HG02943 (cell line): ENCODE results near the gene PCBP4.

ENCODE experiments used
- ATAC-seq: cut with Tn5 transposase; IDR thresholded peaks from one replicate; pipeline ENCODE4 v1.9.1; 2021; ENCODE audit warnings: mild to moderate bottlenecking, low read depth, moderate library complexity; ENCODE audit not compliant: unreplicated experiment

Gene PCBP4

DNA sequence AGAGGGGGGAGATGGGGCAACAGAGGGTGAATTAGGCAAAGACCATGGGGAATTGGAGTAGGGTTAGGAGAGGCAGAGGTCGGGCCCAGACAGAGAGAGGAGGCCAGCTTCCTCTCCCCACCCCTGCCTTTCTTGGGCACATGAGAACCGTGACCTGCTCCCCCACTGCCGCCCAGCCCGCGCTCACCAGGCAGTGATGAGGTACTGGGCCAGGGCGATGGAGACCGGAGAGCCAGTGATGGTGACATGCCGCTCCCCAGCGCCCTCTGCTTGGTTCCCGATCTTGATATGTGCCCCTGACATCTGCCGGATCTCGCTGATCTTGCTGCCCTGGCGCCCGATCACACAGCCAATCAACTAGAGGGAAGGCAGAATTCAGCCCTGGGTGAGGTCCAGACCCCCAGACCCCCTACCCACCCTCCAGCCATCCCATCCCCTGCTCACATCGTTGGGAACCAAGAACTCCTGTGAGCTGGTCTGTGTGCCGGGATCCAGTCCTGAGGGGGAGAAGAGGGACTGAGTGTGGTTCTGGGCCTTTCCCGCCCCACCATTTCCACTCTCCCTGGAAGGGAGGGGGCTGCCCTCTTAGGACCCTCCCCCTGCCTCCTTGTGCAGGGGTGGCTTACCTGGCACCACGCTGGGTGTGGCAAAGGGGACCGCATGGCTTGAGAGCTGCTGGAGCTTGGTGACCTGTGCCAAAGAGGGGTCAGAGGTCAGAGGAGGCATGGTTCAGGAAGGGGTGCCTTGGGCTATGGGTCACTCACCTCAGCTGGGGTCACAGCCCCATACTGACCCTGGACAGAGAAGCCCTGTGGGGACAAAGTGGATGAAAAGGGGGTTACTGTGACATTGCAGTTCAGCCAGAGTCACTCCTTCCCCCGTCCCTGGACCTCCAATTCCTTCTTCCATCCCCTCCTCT, 8.4 kb downstream of the PCBP4 start:
- no peak for ATAC-seq

- no peak for ATAC-seq
Observed at GRCh38 chr3:51957520-51958205, 9.6 kb downstream of the PCBP4 start.

DNA sequence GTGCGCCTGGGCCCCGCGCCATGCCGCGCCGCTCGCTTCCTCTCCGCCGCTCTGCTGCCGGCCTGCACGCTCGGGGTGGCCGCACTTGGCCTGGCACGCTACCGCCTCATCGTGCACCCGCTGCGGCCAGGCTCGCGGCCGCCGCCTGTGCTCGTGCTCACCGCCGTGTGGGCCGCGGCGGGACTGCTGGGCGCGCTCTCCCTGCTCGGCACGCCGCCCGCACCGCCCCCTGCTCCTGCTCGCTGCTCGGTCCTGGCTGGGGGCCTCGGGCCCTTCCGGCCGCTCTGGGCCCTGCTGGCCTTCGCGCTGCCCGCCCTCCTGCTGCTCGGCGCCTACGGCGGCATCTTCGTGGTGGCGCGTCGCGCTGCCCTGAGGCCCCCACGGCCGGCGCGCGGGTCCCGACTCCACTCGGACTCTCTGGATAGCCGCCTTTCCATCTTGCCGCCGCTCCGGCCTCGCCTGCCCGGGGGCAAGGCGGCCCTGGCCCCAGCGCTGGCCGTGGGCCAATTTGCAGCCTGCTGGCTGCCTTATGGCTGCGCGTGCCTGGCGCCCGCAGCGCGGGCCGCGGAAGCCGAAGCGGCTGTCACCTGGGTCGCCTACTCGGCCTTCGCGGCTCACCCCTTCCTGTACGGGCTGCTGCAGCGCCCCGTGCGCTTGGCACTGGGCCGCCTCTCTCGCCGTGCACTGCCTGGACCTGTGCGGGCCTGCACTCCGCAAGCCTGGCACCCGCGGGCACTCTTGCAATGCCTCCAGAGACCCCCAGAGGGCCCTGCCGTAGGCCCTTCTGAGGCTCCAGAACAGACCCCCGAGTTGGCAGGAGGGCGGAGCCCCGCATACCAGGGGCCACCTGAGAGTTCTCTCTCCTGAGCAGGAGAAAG, 11.1 kb downstream of the PCBP4 start:
- ATAC-seq = no peak

GRCh38 chr3:51955175-51955892, 11.9 kb downstream of the PCBP4 start, which contains the start of gene GPR62:
Gene GPR62 (plus strand): TSS chr3:51955381. CDS start chr3:51955653, 272 bp downstream.
- ATAC-seq = no peak

- ATAC-seq = no peak
Observed at GRCh38 chr3:51954713-51955112, 12.5 kb downstream of the PCBP4 start.

DNA sequence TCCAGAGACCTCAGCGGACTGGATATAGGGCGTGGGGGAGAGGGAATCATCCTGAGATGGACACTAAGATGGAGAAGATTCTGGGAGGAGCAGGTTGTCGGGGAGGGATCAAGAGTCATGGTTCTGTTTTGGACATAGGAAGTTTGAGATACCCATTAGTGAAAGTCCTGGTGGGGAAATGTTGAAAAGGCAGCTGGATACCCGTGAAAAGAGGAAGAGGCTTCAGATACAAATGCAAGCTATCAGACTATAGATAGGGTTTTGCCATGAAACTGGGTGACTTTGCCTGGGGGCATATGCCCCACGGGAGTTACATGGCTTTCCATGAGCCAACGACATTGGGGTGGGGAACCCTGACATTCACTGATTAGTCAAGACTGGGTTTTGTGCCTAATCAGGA, 13.1 kb downstream of the PCBP4 start:
- no peak for ATAC-seq

- no peak for ATAC-seq
Observed at GRCh38 chr3:51953445-51953844, 13.8 kb downstream of the PCBP4 start.

GRCh38 chr3:51950899-51951298, 16.4 kb downstream of the PCBP4 start:
- no peak for ATAC-seq

DNA sequence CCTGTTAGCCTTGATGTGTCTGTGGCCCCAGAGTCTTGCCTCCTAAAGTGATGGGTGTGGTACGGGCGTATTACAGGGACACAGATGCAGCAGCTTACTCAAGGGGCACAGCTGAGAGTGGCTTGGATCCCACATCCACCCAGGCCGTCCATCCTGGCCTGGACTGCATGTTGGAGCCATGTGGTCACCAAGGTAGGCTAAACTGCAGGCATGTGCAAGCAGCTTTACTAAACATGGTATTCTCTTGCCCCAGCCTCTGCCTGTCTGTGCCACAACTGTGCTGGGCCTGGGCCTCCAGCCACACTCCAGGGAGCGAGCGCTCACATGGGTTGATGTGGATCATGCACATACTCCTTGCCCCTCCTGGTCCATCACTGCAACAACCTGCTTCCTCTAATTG, 18.1 kb downstream of the PCBP4 start:
- ATAC-seq = no peak

- no peak for ATAC-seq
Observed at GRCh38 chr3:51948016-51948580, 19.2 kb downstream of the PCBP4 start.

- no peak for ATAC-seq
Observed at GRCh38 chr3:51947215-51947900, 19.9 kb downstream of the PCBP4 start.

DNA sequence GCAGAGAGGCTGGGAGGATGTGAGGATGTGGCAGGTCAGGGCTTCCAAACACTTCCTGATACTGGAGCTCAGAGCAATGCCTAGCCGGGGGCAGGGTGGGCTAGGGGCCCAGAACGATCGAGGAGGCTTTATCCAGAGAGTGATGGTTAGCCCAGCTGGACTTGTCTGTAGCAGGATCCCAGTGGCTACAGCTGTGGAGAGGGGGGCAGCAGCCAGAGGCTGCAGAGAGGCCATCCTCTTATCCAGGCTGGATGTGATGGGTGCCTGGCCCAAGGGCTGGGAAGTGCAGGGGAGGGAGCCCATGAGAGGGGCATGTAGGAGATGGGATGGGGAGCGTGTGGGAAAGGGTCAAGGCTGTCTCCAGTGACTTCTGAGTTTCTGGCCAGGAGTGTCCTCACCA, 20.5 kb downstream of the PCBP4 start:
- ATAC-seq = no peak

GRCh38 chr3:51945926-51946705, 21.1 kb downstream of the PCBP4 start:
- no peak for ATAC-seq

- ATAC-seq = no peak
Observed at GRCh38 chr3:51945031-51945840, 22.0 kb downstream of the PCBP4 start.

DNA sequence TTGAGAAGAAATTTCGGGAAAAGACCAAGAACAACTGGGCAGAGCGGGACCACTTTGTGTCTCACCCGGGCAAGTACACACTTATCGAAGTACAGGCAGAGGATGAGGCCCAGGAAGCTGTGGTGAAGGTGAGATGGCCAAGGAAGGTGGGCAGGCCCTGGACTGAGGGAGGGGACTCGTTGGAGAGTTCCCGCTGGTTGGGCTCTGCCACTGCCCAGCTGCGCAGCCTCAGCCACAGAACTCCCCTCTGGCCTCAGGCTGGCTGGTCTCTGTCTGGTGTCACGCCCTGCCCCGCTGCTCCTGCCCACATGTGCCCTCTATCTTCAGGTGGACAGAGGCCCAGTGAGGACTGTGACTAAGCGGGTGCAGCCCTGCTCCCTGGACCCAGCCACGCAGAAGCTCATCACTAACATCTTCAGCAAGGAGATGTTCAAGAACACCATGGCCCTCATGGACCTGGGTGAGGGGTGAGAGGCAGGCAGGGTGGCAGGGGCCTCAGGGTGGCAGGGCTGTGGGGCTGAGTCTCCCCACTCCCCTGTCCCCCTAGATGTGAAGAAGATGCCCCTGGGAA, 22.7 kb downstream of the PCBP4 start:
- ATAC-seq = no peak

DNA sequence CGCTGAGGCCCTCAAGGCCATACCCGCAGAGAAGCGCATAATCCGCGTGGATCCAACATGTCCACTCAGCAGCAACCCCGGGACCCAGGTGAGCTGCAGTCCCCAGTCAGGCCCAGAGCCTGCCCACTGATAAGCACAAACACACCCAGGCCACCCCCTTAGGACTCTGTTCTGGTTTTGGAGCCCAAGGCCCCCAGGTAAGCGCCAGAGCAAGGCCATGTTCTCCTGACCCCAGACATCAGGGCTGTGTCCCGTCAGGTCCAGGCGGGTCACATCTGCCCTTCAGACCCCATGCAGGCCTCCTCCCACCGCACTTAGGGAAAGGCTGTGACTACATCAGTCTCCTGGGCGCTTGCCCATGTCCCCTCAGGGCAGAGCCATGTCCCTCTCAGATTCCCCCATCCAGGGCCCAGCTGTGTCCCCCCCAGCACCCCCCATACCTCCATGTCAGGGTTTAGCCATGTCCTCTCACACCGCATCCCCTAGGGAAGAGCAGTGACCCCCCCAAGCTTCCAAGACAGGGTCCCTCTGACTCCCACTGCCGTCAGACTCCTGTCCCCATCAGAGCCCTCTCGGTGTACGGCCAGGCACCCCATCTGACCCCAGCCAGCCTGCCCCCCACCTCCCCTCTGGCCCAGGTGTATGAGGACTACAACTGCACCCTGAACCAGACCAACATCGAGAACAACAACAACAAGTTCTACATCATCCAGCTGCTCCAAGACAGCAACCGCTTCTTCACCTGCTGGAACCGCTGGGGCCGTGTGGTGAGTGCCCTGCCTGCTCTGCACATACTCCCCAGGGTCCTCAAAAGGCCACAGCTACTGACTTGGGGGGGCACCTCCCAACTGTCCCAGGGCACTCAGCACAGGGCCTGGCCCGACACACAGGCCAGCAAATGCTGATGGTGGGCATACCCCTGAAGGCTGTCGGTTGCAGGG, 23.5 kb downstream of the PCBP4 start:
- no peak for ATAC-seq
